PC-3 (cell line): Measurements from ENCODE around the gene PLA2G3. TPM values are rescaled to one million over a fixed set of nuclear protein-coding genes. Genes with fewer than 3 reads are reported as not detected.

ENCODE experiments used
- ATAC-seq: fragments of 200-7000 bp; cut with Tn5 transposase; 2 replicates; pipeline ENCODE4 v1.9.1; 2020; ENCODE audit warnings: mild to moderate bottlenecking, moderate library complexity
- BruUV-seq: library from RNA; stranded (reverse); fragments of 400-500 nt; replicated peaks from 2 replicates; lab custom pipeline; 2021; lab: Mats Ljungman, UMichigan
- CTCF ChIA-PET: fragments of 300-600 bp; sonication (Branson Sonifier 250); formaldehyde crosslinking; loops from one replicate; lab custom pipeline; 2022; ENCODE audit warnings: antibody characterized with exemption; lab: Charles Lee
- POLR2A ChIA-PET: fragments of 300-600 bp; sonication (Branson Sonifier 250); formaldehyde crosslinking; loops from one replicate; lab custom pipeline; 2022; ENCODE audit warnings: antibody characterized with exemption; ENCODE audit not compliant: unreplicated experiment; lab: Charles Lee
- DNase-seq: peaks from one replicate; pipeline ENCODE4 v3.0.0-alpha.2; 2015
- H2AFZ ChIP-seq: fragments of 300-600 bp; sonication (generic); 2 replicates; pipeline ENCODE4 v1.6.0; 2016; ENCODE audit warnings: antibody characterized with exemption, low read length
- H3F3A ChIP-seq: fragments of 300-600 bp; sonication (generic); one replicate; pipeline ENCODE4 v1.6.0; 2017; ENCODE audit warnings: antibody characterized with exemption, low read length, control low read depth, mild to moderate bottlenecking; ENCODE audit not compliant: unreplicated experiment
- H3K27ac ChIP-seq: fragments of 300-600 bp; sonication (generic); 2 replicates; pipeline ENCODE4 v1.5.1; 2016; ENCODE audit warnings: mild to moderate bottlenecking, low read length
- H3K27me3 ChIP-seq: fragments of 300-600 bp; sonication (generic); 2 replicates; pipeline ENCODE4 v1.6.1; 2016; ENCODE audit warnings: low read length, mixed read lengths
- H3K36me3 ChIP-seq: fragments of 300-600 bp; sonication (generic); 2 replicates; pipeline ENCODE4 v1.6.1; 2016; ENCODE audit warnings: low read depth, mixed run types, low read length, mixed read lengths
- H3K4me1 ChIP-seq: fragments of 300-600 bp; sonication (generic); 2 replicates; pipeline ENCODE4 v1.5.1; 2016; ENCODE audit warnings: low read length; ENCODE audit not compliant: insufficient read depth
- H3K4me2 ChIP-seq: fragments of 300-600 bp; sonication (generic); 2 replicates; pipeline ENCODE4 v1.6.0; 2016; ENCODE audit warnings: low read length
- H3K4me3 ChIP-seq: fragments of 300-600 bp; sonication (generic); 2 replicates; pipeline ENCODE4 v1.5.1; 2016; ENCODE audit warnings: mild to moderate bottlenecking, low read length, mixed read lengths
- H3K79me2 ChIP-seq: fragments of 300-600 bp; sonication (generic); 2 replicates; pipeline ENCODE4 v1.6.1; 2017; ENCODE audit warnings: low read length, mixed read lengths
- H3K9ac ChIP-seq: fragments of 300-600 bp; sonication (generic); 2 replicates; pipeline ENCODE4 v1.6.0; 2016; ENCODE audit warnings: mild to moderate bottlenecking, low read length
- H3K9me2 ChIP-seq: fragments of 300-600 bp; sonication (generic); replicated peaks from 2 replicates; pipeline ENCODE4 v1.6.1; 2016; ENCODE audit warnings: mixed run types, low read length, mixed read lengths
- H3K9me3 ChIP-seq: fragments of 300-600 bp; sonication (generic); 2 replicates; pipeline ENCODE4 v1.6.1; 2016; ENCODE audit warnings: low read length, mixed read lengths
- H4K20me1 ChIP-seq: fragments of 300-600 bp; sonication (generic); 2 replicates; pipeline ENCODE4 v1.6.1; 2016; ENCODE audit warnings: low read length, mixed read lengths
- EZH2 ChIP-seq: fragments of 300-600 bp; sonication (generic); IDR thresholded peaks from one replicate; pipeline ENCODE4 v1.6.1; 2017; ENCODE audit warnings: antibody characterized with exemption, mild to moderate bottlenecking, low read length; ENCODE audit not compliant: unreplicated experiment
- EZH2phosphoT487 ChIP-seq: fragments of 300-600 bp; sonication (generic); IDR thresholded peaks from 2 replicates; pipeline ENCODE4 v1.6.1; 2018; ENCODE audit warnings: mild to moderate bottlenecking, antibody characterized with exemption, low read length, borderline replicate concordance
- intact Hi-C: fragments of 100-400 bp; cut with micrococcal nuclease; formaldehyde crosslinking; loops from 2 replicates; pipeline ENCODE4 v1.9.0; 2023
- total RNA-seq: library from RNA; depleted of rRNA; stranded (reverse); fragments of >200 nt; gene quantifications from 2 replicates; pipeline ENCODE4 v1.2.3, GENCODE V29; 2014
- TF ChIP-seq, protein P1 (sequence below): fragments of 300-600 bp; sonication (generic); conservative IDR thresholded peaks from 2 replicates; pipeline ENCODE4 v1.5.1; 2017; ENCODE audit warnings: antibody characterized with exemption, low read depth, mild to moderate bottlenecking, low read length

PLA2G3 gene
- total RNA-seq, 1 experiment from 2014 or later: not detected

DNA sequence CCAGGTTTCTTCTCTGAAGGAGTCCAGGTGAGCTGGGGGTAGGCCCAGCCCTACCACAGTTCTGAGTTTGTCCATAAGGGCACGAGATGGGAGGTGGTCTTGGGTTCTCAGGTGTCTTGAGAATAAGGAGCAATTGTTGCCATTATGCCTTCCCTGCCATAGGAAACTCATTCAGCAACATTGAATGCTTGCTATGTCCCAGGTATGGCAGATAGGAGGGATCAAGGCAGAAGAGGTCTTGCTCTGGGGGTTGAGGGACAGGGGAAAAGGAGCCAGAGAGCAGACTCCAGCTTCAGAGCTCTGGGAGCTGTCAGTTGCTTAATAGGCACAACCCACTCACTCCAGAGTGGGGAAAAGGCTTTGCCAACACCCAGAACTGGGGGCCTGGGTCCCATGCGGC lies 37.2 kb downstream of the PLA2G3 start:
- H3K4me3 ChIP-seq: no peak overlapping the region
- no peak for TF ChIP-seq EZH2
- TF ChIP-seq, protein P1, sequence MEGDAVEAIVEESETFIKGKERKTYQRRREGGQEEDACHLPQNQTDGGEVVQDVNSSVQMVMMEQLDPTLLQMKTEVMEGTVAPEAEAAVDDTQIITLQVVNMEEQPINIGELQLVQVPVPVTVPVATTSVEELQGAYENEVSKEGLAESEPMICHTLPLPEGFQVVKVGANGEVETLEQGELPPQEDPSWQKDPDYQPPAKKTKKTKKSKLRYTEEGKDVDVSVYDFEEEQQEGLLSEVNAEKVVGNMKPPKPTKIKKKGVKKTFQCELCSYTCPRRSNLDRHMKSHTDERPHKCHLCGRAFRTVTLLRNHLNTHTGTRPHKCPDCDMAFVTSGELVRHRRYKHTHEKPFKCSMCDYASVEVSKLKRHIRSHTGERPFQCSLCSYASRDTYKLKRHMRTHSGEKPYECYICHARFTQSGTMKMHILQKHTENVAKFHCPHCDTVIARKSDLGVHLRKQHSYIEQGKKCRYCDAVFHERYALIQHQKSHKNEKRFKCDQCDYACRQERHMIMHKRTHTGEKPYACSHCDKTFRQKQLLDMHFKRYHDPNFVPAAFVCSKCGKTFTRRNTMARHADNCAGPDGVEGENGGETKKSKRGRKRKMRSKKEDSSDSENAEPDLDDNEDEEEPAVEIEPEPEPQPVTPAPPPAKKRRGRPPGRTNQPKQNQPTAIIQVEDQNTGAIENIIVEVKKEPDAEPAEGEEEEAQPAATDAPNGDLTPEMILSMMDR: no peak
- no peak for TF ChIP-seq EZH2phosphoT487
- no peaks in the 10 kb centered on the region for H3K9me2 ChIP-seq
- H3K27me3 ChIP-seq: no peaks in the 10 kb centered on the region
- no peaks in the 10 kb centered on the region for H3F3A ChIP-seq
- ATAC-seq (no peak), DNase-seq (no peak)
- H3K4me2 ChIP-seq: no peak overlapping the region
- H3K79me2 ChIP-seq: no peaks in the 10 kb centered on the region
- H3K9me3 ChIP-seq: no peaks in the 10 kb centered on the region
- ChIA-PET POLR2A (no interaction called here), CTCF (no interaction called here)
- H3K36me3 ChIP-seq: peaks cover 13% of the 10 kb centered on the region; the same call in 1 of the 2 replicates
- no peak overlapping the region for H2AFZ ChIP-seq
- H3K27ac ChIP-seq: no peak overlapping the region
- H4K20me1 ChIP-seq: no peaks in the 10 kb centered on the region
- intact Hi-C loops: no loop called here
- no TSS peak for BruUV-seq
- H3K4me1 ChIP-seq: peaks cover 4% of the 10 kb centered on the region; the same call in 1 of the 2 replicates
- H3K9ac ChIP-seq: no peak overlapping the region

DNA sequence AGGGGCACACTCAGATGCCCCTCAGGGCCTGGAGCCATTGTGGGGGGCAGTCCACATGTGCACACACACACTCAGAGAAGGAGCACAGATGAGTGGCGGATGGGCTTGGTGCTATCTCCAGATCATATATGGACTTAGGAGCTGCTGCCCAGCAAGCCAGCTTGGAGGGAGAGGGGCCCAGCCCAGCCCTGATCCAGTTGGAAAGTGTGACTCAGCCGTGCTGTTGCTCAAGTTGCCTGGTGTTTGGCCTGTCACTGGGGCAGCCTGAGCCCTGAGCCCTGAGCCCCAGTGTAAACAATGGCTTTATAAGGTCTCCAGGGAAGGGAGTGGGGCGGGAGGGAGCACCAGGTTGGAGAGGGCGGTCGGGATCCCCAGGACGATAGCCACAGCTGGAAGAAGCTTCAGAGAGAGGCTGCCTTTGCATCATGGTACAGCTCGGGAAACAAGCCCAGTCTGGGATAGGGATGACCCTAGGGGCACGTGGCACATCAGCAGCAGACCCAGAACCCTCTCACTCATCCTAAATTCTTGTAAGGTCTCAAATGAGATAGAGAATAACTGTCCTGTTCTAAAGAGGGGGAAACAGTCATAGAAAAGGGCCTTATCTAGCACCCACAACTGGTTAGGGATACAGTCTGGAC lies 37.7 kb downstream of the PLA2G3 start:
- Histone ChIP-seq H3K9me2 (no peaks in the 10 kb centered on the region), H3K79me2 (no peaks in the 10 kb centered on the region), H3K4me1 (peaks cover 4% of the 10 kb centered on the region; the same call in 1 of the 2 replicates), H3K4me3 (no peak overlapping the region), H3F3A (no peaks in the 10 kb centered on the region), H2AFZ (no peak overlapping the region), H4K20me1 (no peaks in the 10 kb centered on the region), H3K9me3 (no peaks in the 10 kb centered on the region), H3K9ac (no peak overlapping the region), H3K36me3 (peaks cover 17% of the 10 kb centered on the region; the same call in 1 of the 2 replicates), H3K4me2 (no peak overlapping the region), H3K27me3 (no peaks in the 10 kb centered on the region), H3K27ac (no peak overlapping the region)
- TF ChIP-seq EZH2phosphoT487: no peak
- TF ChIP-seq, protein P1: no peak
- no peak for TF ChIP-seq EZH2
- ChIA-PET CTCF (interaction anchor here (0.6 kb wide), 1 partner anchor 17 kb away, joined by 4 read pairs; no protein-coding TSS in a partner anchor), POLR2A (interaction anchor here (0.6 kb wide), 1 partner anchor 188 kb away, joined by 3 read pairs; no protein-coding TSS in a partner anchor)
- intact Hi-C loops: no loop called here
- DNase-seq (peak; percentile 23), ATAC-seq (peak; percentile 43)
- no TSS peak for BruUV-seq
